ENCODE measurements around the gene RNF213. TPM values are rescaled to one million over a fixed set of nuclear protein-coding genes. Genes with fewer than 3 reads are reported as not detected.

RNF213 gene
- total RNA-seq, 1 experiment from 2014 or later, result 44.5 TPM

GRCh38 chr17:80444644-80444979 is 184.0 kb downstream of the RNF213 start:
- CTCF ChIA-PET, result no interaction called here

GRCh38 chr17:80445007-80445725 is 184.5 kb downstream of the RNF213 start:
- Histone ChIP-seq H3K9me2 (ENCODE audit: insufficient read depth) (no peaks in the 10 kb centered on the region), H3K9ac (ENCODE audit: low read length) (no peak overlapping the region), H3K9me3 (ENCODE audit: control insufficient read depth in 1 of 2, insufficient read depth in 1 of 2, low read depth in 1 of 2, low read length in 2 of 2) (no peaks in the 10 kb centered on the region), H4K20me1 (ENCODE audit: insufficient read depth) (no peaks in the 10 kb centered on the region), H2AFZ (ENCODE audit: low read depth, low read length, poor library complexity, severe bottlenecking) (no peak overlapping the region), H3K4me3 (replicated peaks in 1 of 2; ENCODE audit: low read depth in 1 of 2, low read length in 2 of 2) (no peak overlapping the region), H3K4me2 (ENCODE audit: low read length) (no peak overlapping the region), H3K4me1 (ENCODE audit: control insufficient read depth in 1 of 2, insufficient read depth in 2 of 2, low read length in 2 of 2) (peaks cover 0 to 13% of the 10 kb centered on the region in 2 experiments; a peak in 1 of 4 replicates), H3K27ac (ENCODE audit: low read depth, low read length) (no peak overlapping the region), H3K27me3 (ENCODE audit: insufficient read depth, low read length) (peaks cover 3% of the 10 kb centered on the region; the same call in 1 of the 2 replicates), H3K36me3 (ENCODE audit: control insufficient read depth in 1 of 2, insufficient read depth in 2 of 2, low read length in 2 of 2) (no peaks in the 10 kb centered on the region), H3K79me2 (ENCODE audit: insufficient read depth, low read length) (no peaks in the 10 kb centered on the region)
- ChIA-PET CTCF (no interaction called here), POLR2A (interaction anchor here (2.0 kb wide), 1 partner anchor 10 kb away, joined by 5 read pairs; no protein-coding TSS in a partner anchor), RAD21 (ENCODE audit: low non-redundant PET in 1 of 2, low total read pairs in 2 of 2, uncharacterized antibody in 2 of 2, unreplicated experiment in 2 of 2) (no interaction called here)
- no peak for ATAC-seq
- DNase-seq (ENCODE audit: low read depth, low spot score), result no peak
- BruUV-seq (replicated peaks), result no TSS peak
- intact Hi-C loops (cut with micrococcal nuclease), result no loop called here
- TF ChIP-seq TCF7L2 (IDR thresholded peaks at IDR 0.05; ENCODE audit: borderline replicate concordance, extremely low read depth, insufficient read depth, insufficient read length) (no peak), EZH2 (IDR thresholded peaks at IDR 0.05) (no peak), SRF (IDR thresholded peaks at IDR 0.05; ENCODE audit: low read depth) (no peak), SIN3A (IDR thresholded peaks at IDR 0.05; ENCODE audit: low read depth) (no peak), POLR2A (IDR thresholded peaks at IDR 0.05; ENCODE audit: borderline replicate concordance, extremely low read depth, insufficient read depth, insufficient read length) (no peak), EGR1 (IDR thresholded peaks at IDR 0.05; ENCODE audit: low read depth) (no peak), ELF1 (IDR thresholded peaks at IDR 0.05; ENCODE audit: borderline replicate concordance, low read depth) (no peak), ZBTB33 (IDR thresholded peaks at IDR 0.05; ENCODE audit: extremely low read depth, insufficient replicate concordance, low read length) (no peak), REST (IDR thresholded peaks at IDR 0.05; ENCODE audit: low read depth) (no peak), ATF3 (IDR thresholded peaks at IDR 0.05) (no peak), MAX (IDR thresholded peaks at IDR 0.05) (no peak), YY1 (IDR thresholded peaks at IDR 0.05; ENCODE audit: extremely low read depth, insufficient replicate concordance, low read depth, low read length) (no peak)

More at GRCh38 chr17:80444644-80444979, 184.0 kb downstream of the RNF213 start:
- peaks cover 3% of the 10 kb centered on the region; the same call in 1 of the 2 replicates for H3K27me3 ChIP-seq (ENCODE audit: insufficient read depth, low read length)
- H3K4me2 ChIP-seq (ENCODE audit: low read length), result no peak overlapping the region
- no peaks in the 10 kb centered on the region for H3K9me2 ChIP-seq (ENCODE audit: insufficient read depth)
- ATAC-seq (no peak), DNase-seq (ENCODE audit: low read depth, low spot score) (no peak)
- H3K9me3 ChIP-seq (ENCODE audit: control insufficient read depth in 1 of 2, insufficient read depth in 1 of 2, low read depth in 1 of 2, low read length in 2 of 2), result no peaks in the 10 kb centered on the region
- H4K20me1 ChIP-seq (ENCODE audit: insufficient read depth), result no peaks in the 10 kb centered on the region
- H3K4me1 ChIP-seq (ENCODE audit: control insufficient read depth in 1 of 2, insufficient read depth in 2 of 2, low read length in 2 of 2), result peaks cover 0 to 13% of the 10 kb centered on the region in 2 experiments; a peak in 1 of 4 replicates
- H3K36me3 ChIP-seq (ENCODE audit: control insufficient read depth in 1 of 2, insufficient read depth in 2 of 2, low read length in 2 of 2), result no peaks in the 10 kb centered on the region
- H3K27ac ChIP-seq (ENCODE audit: low read depth, low read length), result no peak overlapping the region
- POLR2A ChIA-PET, result no interaction called here
- H3K9ac ChIP-seq (ENCODE audit: low read length), result no peak overlapping the region
- TF ChIP-seq ZNF274 (IDR thresholded peaks at IDR 0.05; ENCODE audit: low read depth, low read length), result no peak
- TF ChIP-seq ZFX (IDR thresholded peaks at IDR 0.05), result no peak
- TF ChIP-seq YY1 (IDR thresholded peaks at IDR 0.05; ENCODE audit: extremely low read depth, insufficient replicate concordance, low read depth, low read length), result no peak
- no peak for TF ChIP-seq TCF7L2 (IDR thresholded peaks at IDR 0.05; ENCODE audit: borderline replicate concordance, extremely low read depth, insufficient read depth, insufficient read length)
- no peaks in the 10 kb centered on the region for H3K79me2 ChIP-seq (ENCODE audit: insufficient read depth, low read length)
- H2AFZ ChIP-seq (ENCODE audit: low read depth, low read length, poor library complexity, severe bottlenecking), result no peak overlapping the region
- intact Hi-C loops (cut with micrococcal nuclease), result no loop called here
- BruUV-seq (replicated peaks), result no TSS peak
- RAD21 ChIA-PET (ENCODE audit: low non-redundant PET in 1 of 2, low total read pairs in 2 of 2, uncharacterized antibody in 2 of 2, unreplicated experiment in 2 of 2), result no interaction called here
- no peak overlapping the region for H3K4me3 ChIP-seq (replicated peaks in 1 of 2; ENCODE audit: low read depth in 1 of 2, low read length in 2 of 2)
